DMS53 (cell line): ENCODE data around the gene HACD1.

Experiments
- DNase-seq: peaks from one replicate; lab custom pipeline; 2025; lab: John Stamatoyannopoulos, UW

The HACD1 gene

GRCh38 chr10:17617031-17617911 is at the start of gene HACD1:
TSS of gene HACD1 (minus strand) at chr10:17617374. CDS start at chr10:17617339, 35 bp downstream.
- DNase-seq: peak; percentile 86

GRCh38 chr10:17665747-17666146 is 48.6 kb upstream of the HACD1 start:
- DNase-seq: no peak

DNA sequence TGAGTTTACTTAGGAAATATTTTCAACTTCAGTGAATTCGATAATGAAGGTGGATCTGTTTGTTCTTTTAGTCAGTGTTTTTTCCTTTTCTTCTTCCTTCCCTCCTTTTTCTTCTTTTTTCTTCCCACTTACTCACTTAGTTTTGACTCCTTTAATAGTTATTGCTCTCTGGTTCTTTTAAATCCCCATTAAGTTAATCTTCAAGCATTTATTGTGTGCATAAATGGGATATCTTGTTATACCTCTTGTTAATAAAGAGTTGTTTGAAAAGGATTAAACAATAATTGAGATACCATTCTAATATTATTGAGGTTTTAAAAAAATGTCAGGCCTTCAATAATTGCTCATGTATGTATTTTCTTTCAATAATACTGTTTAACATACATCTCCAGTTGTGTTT is 46.3 kb upstream of the HACD1 start:
- no peak for DNase-seq

DNA sequence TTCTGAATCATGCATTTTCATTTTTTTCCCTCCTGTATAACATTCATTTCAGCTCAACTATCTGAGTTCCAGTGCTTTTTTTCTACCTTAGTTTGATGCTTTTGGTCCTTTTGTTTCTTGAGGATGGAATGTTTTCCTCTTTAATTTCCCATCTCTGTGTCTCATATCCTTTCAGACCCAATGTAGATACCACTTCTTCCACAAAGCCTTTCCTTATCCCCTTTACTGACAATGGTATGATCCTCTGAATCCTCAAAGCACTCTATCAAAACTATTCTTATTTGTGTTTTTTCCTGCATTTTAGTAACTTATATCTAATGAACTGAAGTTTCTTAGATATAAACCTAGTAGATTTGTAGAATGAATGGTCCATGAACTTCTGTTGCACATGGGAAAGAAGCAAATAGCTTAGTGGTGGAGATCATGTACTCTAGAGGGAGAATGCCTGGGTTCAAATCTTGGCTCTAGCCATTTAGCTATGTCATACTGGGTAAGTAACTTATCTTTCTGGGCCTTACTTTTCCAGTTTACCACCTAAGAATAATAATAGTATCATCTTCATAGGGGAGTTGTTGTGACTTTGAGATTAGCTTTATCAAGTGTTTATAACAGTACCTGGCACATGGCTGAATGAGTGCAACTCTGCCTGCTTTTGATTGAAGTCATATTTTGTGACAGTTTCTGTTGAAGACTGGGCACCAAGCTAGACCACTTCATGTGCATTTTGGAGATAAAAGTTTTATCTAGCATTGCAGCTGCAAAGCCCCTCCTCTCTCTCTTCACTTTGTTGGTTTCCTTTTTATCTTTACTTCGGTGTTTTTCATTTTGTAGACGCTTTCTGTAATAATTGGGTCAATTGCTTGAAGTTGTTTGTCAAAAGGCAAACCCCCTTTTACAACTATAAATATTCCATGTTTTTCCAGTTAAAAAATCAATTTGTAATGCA is 45.3 kb upstream of the HACD1 start:
- DNase-seq: no peak

- DNase-seq: no peak
Measured at GRCh38 chr10:17661510-17661909, 44.3 kb upstream of the HACD1 start.

DNA sequence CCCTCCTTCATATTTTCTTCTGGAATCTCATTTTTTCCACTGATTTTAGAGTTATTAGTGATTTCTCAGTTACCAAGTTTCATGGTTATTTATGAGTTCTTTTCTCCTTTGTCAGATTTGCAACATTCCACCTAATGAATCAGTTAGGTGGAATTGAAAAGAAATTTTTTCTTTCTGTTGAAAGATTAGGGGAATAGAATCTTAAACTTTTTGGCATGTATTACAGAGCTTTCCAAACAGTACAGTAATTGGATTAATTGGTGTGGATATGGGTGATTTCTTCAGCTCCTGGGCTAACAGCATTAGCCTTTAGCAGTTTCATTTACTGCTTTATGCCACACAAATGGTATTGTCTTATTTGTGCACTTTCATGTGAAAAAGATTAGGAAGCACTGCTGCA is 43.7 kb upstream of the HACD1 start:
- DNase-seq: no peak

GRCh38 chr10:17659365-17659764 is 42.2 kb upstream of the HACD1 start:
- DNase-seq: no peak

DNA sequence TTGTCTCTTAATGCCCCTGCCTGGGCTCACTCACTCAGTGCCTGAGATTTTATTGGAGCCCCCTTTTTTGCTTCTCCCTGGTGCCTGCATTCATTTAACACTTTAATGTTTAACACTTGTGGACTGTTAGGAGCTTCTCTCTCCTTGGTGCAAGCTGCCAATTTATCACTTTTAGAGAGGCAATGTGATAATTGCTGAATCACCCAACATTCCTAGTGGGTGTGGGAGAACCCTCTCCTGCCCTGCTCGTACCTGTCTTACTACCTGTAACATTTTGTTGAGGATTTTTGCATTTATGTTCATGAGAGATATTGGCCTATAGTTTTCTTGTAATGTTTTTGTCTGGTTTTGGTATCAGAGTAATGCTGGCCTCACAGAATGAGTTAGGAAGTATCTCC is 39.9 kb upstream of the HACD1 start:
- DNase-seq: no peak

DNA sequence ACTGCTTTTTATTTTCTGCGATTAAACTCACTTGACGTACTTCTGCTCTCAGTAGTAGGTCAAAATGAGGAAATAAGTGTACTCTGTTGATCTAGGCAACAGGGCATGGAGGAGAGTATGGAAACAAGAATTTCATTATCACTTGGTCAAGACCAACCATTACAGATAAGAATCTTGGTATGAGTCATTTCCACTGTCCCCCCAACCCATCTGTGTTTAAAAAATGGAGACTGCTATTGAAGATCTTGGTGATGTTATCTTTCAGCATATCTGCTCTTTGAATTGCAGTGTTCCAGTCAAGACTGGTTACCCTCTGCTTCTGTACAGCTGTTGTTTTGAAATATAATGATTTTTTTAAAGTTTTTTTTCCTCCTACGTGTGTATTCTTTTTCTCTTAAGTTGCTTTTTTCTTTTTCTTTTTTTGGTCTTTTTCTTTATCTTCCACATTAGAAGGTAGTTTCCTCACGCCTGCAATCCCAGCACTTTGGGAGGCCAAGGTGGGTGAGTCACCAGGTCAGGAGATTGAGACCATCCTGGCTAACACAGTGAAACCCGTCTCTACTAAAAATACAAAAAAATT is 38.5 kb upstream of the HACD1 start:
- DNase-seq: peak; percentile 20

DNA sequence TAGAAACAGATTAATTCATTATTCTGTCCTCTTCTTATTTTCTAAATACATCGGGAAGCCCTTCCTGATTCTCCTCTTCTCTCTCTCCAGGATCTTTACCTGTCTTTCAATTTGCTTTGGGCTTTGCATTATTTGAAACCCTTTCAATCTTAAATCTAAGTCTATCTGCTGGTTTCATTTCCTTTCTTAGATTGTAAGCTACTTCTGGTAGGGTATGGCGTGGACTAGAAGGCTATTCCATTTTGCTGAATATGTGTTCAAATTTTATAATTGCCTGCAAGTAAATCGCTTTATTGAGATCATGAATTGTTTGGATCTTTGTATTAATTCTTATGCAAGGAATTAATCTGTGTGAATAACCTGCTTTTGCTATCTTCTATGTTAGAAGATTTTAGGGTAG is 37.8 kb upstream of the HACD1 start:
- DNase-seq: no peak

DNA sequence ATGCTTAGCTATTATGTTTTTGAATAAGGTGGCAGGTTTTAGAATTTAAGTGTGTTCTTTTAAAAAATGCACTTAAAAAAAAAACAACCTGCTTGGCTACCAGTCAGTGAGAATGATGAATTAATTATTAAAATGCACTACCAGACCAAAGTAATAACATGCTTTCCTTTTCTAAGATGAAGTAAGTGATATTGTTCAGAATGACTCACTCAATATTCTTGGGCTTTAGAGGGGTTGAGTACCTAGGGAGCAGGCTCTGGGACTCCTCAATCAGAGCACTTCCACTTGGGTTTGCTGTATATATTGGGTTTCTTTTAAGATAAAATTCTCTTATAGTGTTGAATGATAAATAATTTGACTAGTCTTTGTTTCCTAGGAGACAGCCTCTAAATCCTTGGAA is 35.4 kb upstream of the HACD1 start:
- DNase-seq: no peak

- no peak for DNase-seq
Measured at GRCh38 chr10:17651896-17652295, 34.7 kb upstream of the HACD1 start.

GRCh38 chr10:17650416-17650815 is 33.2 kb upstream of the HACD1 start:
- no peak for DNase-seq

GRCh38 chr10:17649836-17650235 is 32.7 kb upstream of the HACD1 start:
- no peak for DNase-seq

DNA sequence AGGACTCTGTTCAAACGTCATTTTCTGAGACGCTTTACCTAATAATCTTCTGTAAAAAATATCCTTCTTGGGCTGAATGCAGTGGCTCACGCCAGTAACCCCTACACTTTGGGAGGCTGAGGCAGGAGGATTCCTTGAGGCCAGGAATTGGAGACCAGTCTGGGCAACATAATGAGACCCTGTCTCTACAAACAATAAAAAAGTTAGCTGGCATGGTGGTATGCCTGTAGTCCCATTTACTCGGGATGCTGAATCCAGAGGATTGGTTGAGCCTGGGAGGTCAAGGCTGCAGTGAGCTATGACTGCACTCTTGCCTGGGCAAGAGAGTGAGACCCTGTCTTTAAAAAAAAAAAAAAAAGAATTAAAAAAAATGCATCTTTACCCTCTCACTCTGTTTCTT is 31.9 kb upstream of the HACD1 start:
- no peak for DNase-seq

- no peak for DNase-seq
Measured at GRCh38 chr10:17648243-17649035, 31.3 kb upstream of the HACD1 start.

- DNase-seq: no peak
Measured at GRCh38 chr10:17647326-17647725, 30.2 kb upstream of the HACD1 start.

DNA sequence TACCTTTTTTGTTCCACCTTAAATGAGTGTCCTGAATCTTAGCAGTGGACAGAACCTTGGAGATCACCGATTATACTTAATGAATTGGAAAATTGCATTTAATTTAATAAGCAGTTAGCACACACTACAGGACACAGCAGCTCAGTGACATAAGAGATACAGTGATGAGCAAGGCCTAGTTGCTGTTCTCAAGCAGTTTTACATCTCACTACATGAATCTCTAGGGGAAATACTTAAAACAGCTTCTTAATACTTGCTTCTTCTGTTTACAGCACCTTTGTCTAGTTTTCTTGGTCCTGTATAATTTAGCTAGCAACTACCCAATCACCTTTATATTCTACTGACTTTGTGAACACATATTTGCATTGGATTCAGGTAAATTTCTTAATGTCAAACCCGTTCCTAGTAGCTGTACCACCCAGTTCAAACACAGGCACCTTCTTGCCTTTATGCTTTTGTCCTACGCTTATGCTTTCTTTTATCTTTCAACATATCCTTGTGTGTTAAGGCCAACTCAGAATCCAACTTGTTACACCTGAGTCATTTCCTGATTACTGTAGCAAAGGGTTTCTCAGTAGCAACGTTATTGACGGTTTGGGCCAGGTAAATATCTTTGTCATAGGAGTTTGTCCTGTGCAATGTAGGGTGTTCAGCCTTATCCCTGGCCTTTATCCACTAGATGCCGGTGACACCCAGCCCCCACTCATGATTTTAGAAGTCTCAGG is 28.6 kb upstream of the HACD1 start:
- DNase-seq: peak; percentile 30

GRCh38 chr10:17644485-17644943 is 27.3 kb upstream of the HACD1 start:
- peak; percentile 73 for DNase-seq

DNA sequence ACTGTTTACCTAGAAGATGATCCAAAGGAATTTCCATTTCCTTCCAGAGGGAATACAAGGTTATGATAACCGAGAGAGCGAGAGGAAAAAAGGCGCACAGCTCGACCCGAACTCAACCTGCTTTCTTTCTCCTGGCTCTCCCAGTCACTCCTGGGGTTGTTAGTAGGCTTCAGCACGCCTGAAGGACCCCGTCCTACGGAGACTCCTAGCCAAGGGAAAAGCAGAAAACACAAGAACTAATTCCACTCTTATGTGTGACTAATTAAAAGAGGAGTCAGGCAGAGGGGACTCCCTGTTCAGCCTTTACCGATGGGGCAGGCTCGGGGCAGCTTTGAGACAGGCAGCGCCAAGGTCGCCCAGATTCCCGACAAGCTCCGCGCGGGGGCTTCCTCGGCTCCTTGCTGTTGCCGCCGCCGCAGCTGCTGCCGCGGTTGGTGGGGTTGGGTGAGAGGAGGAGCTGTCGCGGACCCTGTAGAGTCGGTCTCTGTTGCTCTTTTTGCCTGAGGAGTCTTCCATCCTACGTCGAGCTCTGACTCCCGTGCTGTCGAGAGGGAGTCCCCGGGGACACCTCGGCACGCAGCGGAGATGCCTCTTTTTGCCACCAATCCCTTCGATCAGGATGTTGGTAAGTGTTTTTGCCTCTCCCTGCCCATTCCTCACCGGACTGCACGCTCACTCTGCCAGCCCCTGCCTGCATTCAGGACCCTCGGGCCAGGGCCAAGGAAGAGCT is 26.7 kb upstream of the HACD1 start, which contains the start of gene STAM:
STAM (plus strand) TSS at position 397 of the 730 bp plus-strand sequence; CDS start at position 586, 189 bp downstream.
- DNase-seq: peak; percentile 98
